GM12864 (cell line): Measurements from ENCODE around the gene PPP2R5C.

Source experiments
- DNase-seq: peaks from one replicate; pipeline ENCODE4 v3.0.0-alpha.2; 2011; ENCODE audit warnings: low read depth
- H3K4me3 ChIP-seq: 2 replicates; pipeline ENCODE4 v1.5.1; 2011; ENCODE audit warnings: mild to moderate bottlenecking, low read depth, low read length, control low read depth
- CTCF ChIP-seq: IDR thresholded peaks from 2 replicates; pipeline ENCODE4 v1.5.1; 2011; ENCODE audit warnings: low read depth, mild to moderate bottlenecking, moderate library complexity, low read length, control low read depth, inconsistent platforms; ENCODE audit errors: missing control alignments

Gene PPP2R5C

GRCh38 chr14:101784631-101785030 lies 23.1 kb downstream of the PPP2R5C start:
- no peak for TF ChIP-seq CTCF
- H3K4me3 ChIP-seq, result no peak overlapping the region
- no peak for DNase-seq

GRCh38 chr14:101788016-101788635 lies 26.6 kb downstream of the PPP2R5C start:
- TF ChIP-seq CTCF, result no peak
- no peak for DNase-seq
- no peak overlapping the region for H3K4me3 ChIP-seq

DNA sequence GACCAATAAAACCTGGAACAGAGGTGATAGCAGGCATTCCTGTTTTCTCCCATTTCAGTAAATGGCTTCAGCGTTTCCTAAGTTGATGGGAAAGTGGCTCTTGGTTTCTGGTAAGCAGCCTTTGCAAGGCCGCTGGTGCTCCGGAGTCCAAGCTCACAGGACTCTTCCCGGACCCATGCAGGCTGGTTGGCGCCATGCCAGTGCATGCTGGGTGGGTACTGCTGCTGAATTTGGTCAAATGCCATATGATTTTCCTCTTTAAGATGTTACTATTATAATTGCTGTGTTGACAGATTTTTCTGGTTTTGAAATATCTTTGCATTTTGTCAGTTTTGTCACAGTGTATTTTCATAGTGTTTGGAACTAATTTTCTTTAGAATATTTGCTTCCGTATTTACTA lies 27.7 kb downstream of the PPP2R5C start:
- DNase-seq, result no peak
- no peak overlapping the region for H3K4me3 ChIP-seq
- no peak for TF ChIP-seq CTCF

DNA sequence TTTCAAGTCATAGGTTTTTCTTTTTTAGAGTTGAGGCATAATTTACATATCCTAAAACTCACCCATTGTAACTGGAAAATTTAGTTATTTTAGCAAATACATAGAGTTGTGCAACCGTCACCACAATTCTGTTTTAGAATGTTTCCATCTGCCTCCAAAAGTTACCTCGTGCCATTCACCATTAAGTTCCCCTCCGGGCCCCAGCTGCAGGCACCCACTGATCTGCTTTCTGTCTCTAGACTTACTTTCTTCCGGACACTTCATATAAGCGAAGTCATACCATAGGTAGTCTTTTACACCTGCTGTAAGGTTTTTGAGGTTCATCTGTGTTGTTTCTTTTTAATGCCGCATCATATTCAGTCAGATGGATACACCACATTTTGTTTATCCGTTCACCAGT lies 28.7 kb downstream of the PPP2R5C start:
- H3K4me3 ChIP-seq, result no peak overlapping the region
- DNase-seq, result no peak
- TF ChIP-seq CTCF, result no peak

DNA sequence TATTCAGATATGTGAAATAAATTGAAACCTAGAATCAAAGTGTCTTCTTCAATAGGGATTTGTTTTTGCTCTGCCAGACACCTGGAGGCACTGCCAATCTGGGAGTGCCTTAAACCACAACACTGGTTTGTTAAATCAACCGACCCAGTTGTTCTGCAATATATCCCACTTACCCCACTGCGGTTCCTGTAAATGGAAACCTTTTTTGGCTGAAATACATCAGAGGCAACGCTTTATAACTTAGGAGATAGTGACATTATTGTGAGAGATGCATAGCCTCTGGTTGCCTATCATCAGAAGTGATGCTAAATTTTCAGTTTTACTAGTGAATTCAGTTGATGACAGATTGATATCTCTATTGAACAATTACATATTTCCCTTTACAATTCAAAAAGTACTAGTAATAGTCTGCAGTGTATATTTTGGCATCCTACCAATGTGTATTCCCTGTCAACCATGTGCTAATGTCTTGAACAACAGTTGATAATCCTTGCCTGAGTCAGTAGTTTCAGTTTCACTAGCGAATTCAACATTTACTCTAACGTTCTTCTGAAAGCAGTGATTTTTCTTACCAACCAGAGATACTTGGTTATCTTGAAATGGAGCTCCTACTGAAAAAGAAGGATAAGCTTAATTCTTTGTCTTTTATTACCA lies 30.5 kb downstream of the PPP2R5C start:
- no peak for DNase-seq
- no peak overlapping the region for H3K4me3 ChIP-seq
- no peak for TF ChIP-seq CTCF

DNA sequence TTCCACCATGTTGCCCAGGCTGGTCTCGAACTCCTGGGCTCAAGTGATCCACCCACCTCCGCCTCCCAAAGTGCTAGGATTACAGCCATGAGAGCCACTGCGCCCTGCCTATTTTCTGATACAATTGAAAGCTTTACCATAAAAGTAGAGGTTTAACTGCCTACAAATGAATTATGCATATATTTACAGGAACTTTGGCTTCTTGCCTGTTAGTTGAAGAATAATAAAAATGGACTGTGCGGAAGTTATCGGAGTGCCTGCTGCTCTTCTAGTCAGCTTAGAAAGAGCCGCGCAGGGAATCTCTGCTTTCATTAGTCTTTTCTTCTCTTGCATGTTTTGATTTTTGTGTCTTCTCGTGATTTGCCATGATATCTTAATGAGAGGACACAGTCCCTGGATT lies 34.5 kb downstream of the PPP2R5C start:
- TF ChIP-seq CTCF, result no peak
- no peak for DNase-seq
- H3K4me3 ChIP-seq, result no peak overlapping the region

- no peak for TF ChIP-seq CTCF
- no peak for DNase-seq
- H3K4me3 ChIP-seq, result no peak overlapping the region
Measured at GRCh38 chr14:101796479-101796878, 35.0 kb downstream of the PPP2R5C start.
